ENCODE data around the gene MSTN.
"Not testable (repeated sequence)": the region's sequence is repeated elsewhere in the genome, so short reads cannot be mapped to it uniquely, and the experiment has no call there.

Gene MSTN

GRCh38 chr2:190068764-190069163, 6.2 kb upstream of the MSTN start:
- in situ Hi-C loops (cut with MboI; ENCODE audit: low sequenced_read_pairs), result loop anchor here (25.0 kb wide), 1 partner anchor 406 kb away; the partner anchor contains the start of genes ANKAR and ASNSD1

- in situ Hi-C loops (cut with MboI; ENCODE audit: low sequenced_read_pairs), result loop anchor here (25.0 kb wide), 1 partner anchor 404 kb away; the partner anchor contains the start of genes ANKAR and ASNSD1
Measured at GRCh38 chr2:190065839-190066238, 3.3 kb upstream of the MSTN start.

GRCh38 chr2:190063624-190064023, 1.1 kb upstream of the MSTN start:
- in situ Hi-C loops (cut with MboI; ENCODE audit: low sequenced_read_pairs), result loop anchor here (25.0 kb wide), 1 partner anchor 401 kb away; the partner anchor contains the start of genes ANKAR and ASNSD1

- in situ Hi-C loops (cut with MboI; ENCODE audit: low sequenced_read_pairs), result loop anchor here (25.0 kb wide), 1 partner anchor 400 kb away; the partner anchor contains the start of genes ANKAR and ASNSD1
Measured at GRCh38 chr2:190062053-190062452, 476 bp downstream of the MSTN start.

- in situ Hi-C loops (cut with MboI; ENCODE audit: low sequenced_read_pairs), result loop anchor here (25.0 kb wide), 1 partner anchor 398 kb away; the partner anchor contains the start of genes ANKAR and ASNSD1
Measured at GRCh38 chr2:190060626-190061025, 1.9 kb downstream of the MSTN start.

- in situ Hi-C loops (cut with MboI; ENCODE audit: low sequenced_read_pairs), result loop anchor here (25.0 kb wide), 1 partner anchor 398 kb away; the partner anchor contains the start of genes ANKAR and ASNSD1
Measured at GRCh38 chr2:190060019-190060418, 2.5 kb downstream of the MSTN start.

GRCh38 chr2:190053426-190053825, 9.1 kb downstream of the MSTN start:
- in situ Hi-C loops (cut with MboI; ENCODE audit: low sequenced_read_pairs), result loop anchor here (25.0 kb wide), 1 partner anchor 391 kb away; the partner anchor contains the start of genes ANKAR and ASNSD1

- in situ Hi-C loops (cut with MboI; ENCODE audit: low sequenced_read_pairs), result loop anchor here (25.0 kb wide), 1 partner anchor 390 kb away; the partner anchor contains the start of genes ANKAR and ASNSD1
Measured at GRCh38 chr2:190052307-190052706, 10.2 kb downstream of the MSTN start.

GRCh38 chr2:190051223-190051622, 11.3 kb downstream of the MSTN start:
- in situ Hi-C loops (cut with MboI; ENCODE audit: low sequenced_read_pairs), result loop anchor here (25.0 kb wide), 1 partner anchor 389 kb away; the partner anchor contains the start of genes ANKAR and ASNSD1

GRCh38 chr2:190050001-190050400, 12.5 kb downstream of the MSTN start:
- in situ Hi-C loops (cut with MboI; ENCODE audit: low sequenced_read_pairs), result loop anchor here (25.0 kb wide), 1 partner anchor 388 kb away; the partner anchor contains the start of genes ANKAR and ASNSD1

GRCh38 chr2:190044866-190045265, 17.7 kb downstream of the MSTN start:
- in situ Hi-C loops (cut with MboI; ENCODE audit: low sequenced_read_pairs), result no loop called here

- in situ Hi-C loops (cut with MboI; ENCODE audit: low sequenced_read_pairs), result no loop called here
Measured at GRCh38 chr2:190043441-190043840, 19.1 kb downstream of the MSTN start.

- in situ Hi-C loops (cut with MboI; ENCODE audit: low sequenced_read_pairs), result no loop called here
Measured at GRCh38 chr2:190036071-190036470, 26.5 kb downstream of the MSTN start.

- in situ Hi-C loops (cut with MboI; ENCODE audit: low sequenced_read_pairs), result not testable (repeated sequence)
Measured at GRCh38 chr2:190034417-190034816, 28.1 kb downstream of the MSTN start.

GRCh38 chr2:190031969-190032618, 30.4 kb downstream of the MSTN start:
- in situ Hi-C loops (cut with MboI; ENCODE audit: low sequenced_read_pairs), result no loop called here

- in situ Hi-C loops (cut with MboI; ENCODE audit: low sequenced_read_pairs), result no loop called here
Measured at GRCh38 chr2:190023860-190024259, 38.7 kb downstream of the MSTN start.

- in situ Hi-C loops (cut with MboI; ENCODE audit: low sequenced_read_pairs), result no loop called here
Measured at GRCh38 chr2:190020720-190021119, 41.8 kb downstream of the MSTN start.

GRCh38 chr2:190017837-190018236, 44.7 kb downstream of the MSTN start:
- in situ Hi-C loops (cut with MboI; ENCODE audit: low sequenced_read_pairs), result no loop called here

- in situ Hi-C loops (cut with MboI; ENCODE audit: low sequenced_read_pairs), result not testable (repeated sequence)
Measured at GRCh38 chr2:190015969-190016368, 46.6 kb downstream of the MSTN start.

All from HL-60/S4 (cell line).